H9 (cell line): Measurements from ENCODE around the gene MAN1A2. TPM values are rescaled to one million over a fixed set of nuclear protein-coding genes. Genes with fewer than 3 reads are reported as not detected.

Experiments used
- DNase-seq: peaks from one replicate; pipeline ENCODE4 v3.0.0-alpha.2; 2017
- H2AFZ ChIP-seq: one replicate; pipeline ENCODE4 v1.6.1; 2013; ENCODE audit warnings: mild to moderate bottlenecking, low read length, control low read depth, moderate library complexity
- H2AK5ac ChIP-seq: 2 replicates; pipeline ENCODE4 v1.6.1; 2013; ENCODE audit warnings: low read length, control low read depth, mixed read lengths; ENCODE audit not compliant: insufficient read length
- H2BK120ac ChIP-seq: one replicate; pipeline ENCODE4 v1.6.1; 2013; ENCODE audit warnings: low read depth, mild to moderate bottlenecking, low read length, control low read depth, inconsistent platforms; ENCODE audit not compliant: poor library complexity, severe bottlenecking
- H2BK12ac ChIP-seq: 2 replicates; pipeline ENCODE4 v1.6.1; 2013; ENCODE audit warnings: low read length, control low read depth, mixed read lengths, low read depth; ENCODE audit not compliant: insufficient read length
- H2BK15ac ChIP-seq: 2 replicates; pipeline ENCODE4 v1.6.1; 2013; ENCODE audit warnings: low read depth, low read length, control low read depth
- H2BK20ac ChIP-seq: one replicate; pipeline ENCODE4 v1.6.1; 2013; ENCODE audit warnings: low read depth, mild to moderate bottlenecking, low read length, control low read depth, inconsistent platforms; ENCODE audit not compliant: poor library complexity, severe bottlenecking
- H2BK5ac ChIP-seq: 2 replicates; pipeline ENCODE4 v1.6.1; 2013; ENCODE audit warnings: low read length, control low read depth, mixed read lengths; ENCODE audit not compliant: insufficient read length
- H3K14ac ChIP-seq: 2 replicates; pipeline ENCODE4 v1.6.1; 2013; ENCODE audit warnings: low read length, control low read depth; ENCODE audit not compliant: insufficient read depth
- H3K18ac ChIP-seq: 2 replicates; pipeline ENCODE4 v1.6.1; 2013; ENCODE audit warnings: low read depth, mild to moderate bottlenecking, mixed read lengths, low read length, control low read depth; ENCODE audit not compliant: insufficient read length
- H3K23ac ChIP-seq: 2 replicates; pipeline ENCODE4 v1.6.1; 2013; ENCODE audit warnings: low read length, control low read depth, mixed read lengths, low read depth; ENCODE audit not compliant: insufficient read length
- H3K23me2 ChIP-seq: 2 replicates; pipeline ENCODE4 v1.6.1; 2013; ENCODE audit warnings: low read depth, mild to moderate bottlenecking, mixed read lengths, low read length, control low read depth; ENCODE audit not compliant: insufficient read length, poor library complexity, severe bottlenecking
- H3K27ac ChIP-seq: 2 replicates; pipeline ENCODE4 v1.5.1; 2013; ENCODE audit warnings: low read length, control low read depth, mixed read lengths, low read depth; ENCODE audit not compliant: insufficient read length
- H3K27me3 ChIP-seq: 2 replicates; pipeline ENCODE4 v1.6.1; 2013; ENCODE audit warnings: low read length, control low read depth, inconsistent platforms; ENCODE audit not compliant: insufficient read depth
- H3K4ac ChIP-seq: 2 replicates; pipeline ENCODE4 v1.6.1; 2013; ENCODE audit warnings: low read depth, mild to moderate bottlenecking, control low read depth, inconsistent platforms, low read length, moderate library complexity
- H3K4me1 ChIP-seq: 2 replicates; pipeline ENCODE4 v1.6.1; 2013; ENCODE audit warnings: low read length, control low read depth, inconsistent platforms; ENCODE audit not compliant: insufficient read depth
- H3K4me2 ChIP-seq: 2 replicates; pipeline ENCODE4 v1.6.1; 2013; ENCODE audit warnings: low read length, control low read depth, mixed read lengths; ENCODE audit not compliant: insufficient read length, insufficient read depth
- H3K56ac ChIP-seq: 2 replicates; pipeline ENCODE4 v1.6.1; 2013; ENCODE audit warnings: low read depth, mild to moderate bottlenecking, mixed read lengths, low read length, control low read depth; ENCODE audit not compliant: insufficient read length
- H3K79me1 ChIP-seq: 2 replicates; pipeline ENCODE4 v1.6.1; 2013; ENCODE audit warnings: low read depth, mild to moderate bottlenecking, moderate library complexity, low read length, control low read depth, inconsistent platforms; ENCODE audit not compliant: insufficient read depth, poor library complexity, severe bottlenecking
- H3K79me2 ChIP-seq: 2 replicates; pipeline ENCODE4 v1.6.1; 2013; ENCODE audit warnings: low read length, control low read depth, inconsistent platforms; ENCODE audit not compliant: insufficient read depth
- H3K9ac ChIP-seq: 2 replicates; pipeline ENCODE4 v1.6.1; 2013; ENCODE audit warnings: low read length, control low read depth, mixed read lengths; ENCODE audit not compliant: insufficient read length; ENCODE audit errors: extremely low read depth
- H3K9me3 ChIP-seq: one replicate; pipeline ENCODE4 v1.6.1; 2013; ENCODE audit warnings: low read depth, low read length, inconsistent platforms; ENCODE audit not compliant: control insufficient read depth
- H3T11ph ChIP-seq: one replicate; pipeline ENCODE4 v1.6.1; 2013; ENCODE audit warnings: mild to moderate bottlenecking, low read length, control low read depth, inconsistent platforms
- H4K20me1 ChIP-seq: one replicate; pipeline ENCODE4 v1.6.1; 2013; ENCODE audit not compliant: control insufficient read depth, insufficient read length, insufficient read depth
- H4K5ac ChIP-seq: 2 replicates; pipeline ENCODE4 v1.6.1; 2013; ENCODE audit warnings: low read depth, mild to moderate bottlenecking, mixed read lengths, low read length, control low read depth; ENCODE audit not compliant: insufficient read length
- H4K8ac ChIP-seq: replicated peaks from 2 replicates; pipeline ENCODE4 v1.6.1; 2013; ENCODE audit warnings: low read length, control low read depth, mixed read lengths, low read depth; ENCODE audit not compliant: insufficient read length
- H4K91ac ChIP-seq: 2 replicates; pipeline ENCODE4 v1.6.1; 2013; ENCODE audit warnings: low read depth, mild to moderate bottlenecking, moderate library complexity, mixed read lengths, low read length, control low read depth; ENCODE audit not compliant: insufficient read length
- H3K27ac Mint-ChIP-seq, 3 experiments: 2 replicates in 2 of 3; 3 replicates in 1 of 3; pipeline ENCODE4 v1.8.0; 2020 to 2021; ENCODE audit warnings: mixed read lengths in 3 of 3, mild to moderate bottlenecking in 1 of 3, moderate library complexity in 1 of 3
- H3K27me3 Mint-ChIP-seq: 2 replicates; pipeline ENCODE4 v1.8.0; 2021; ENCODE audit warnings: low read depth, mild to moderate bottlenecking, moderate library complexity, mixed read lengths
- H3K36me3 Mint-ChIP-seq, 3 experiments: 2 replicates in 2 of 3; 3 replicates in 1 of 3; pipeline ENCODE4 v1.8.0; 2020 to 2021; ENCODE audit warnings: low read depth in 3 of 3, mixed read lengths in 3 of 3; ENCODE audit not compliant: insufficient read depth in 1 of 3
- H3K4me1 Mint-ChIP-seq, 2 experiments: 2 replicates each; pipeline ENCODE4 v1.8.0; 2020; ENCODE audit warnings: mixed read lengths in 2 of 2
- H3K4me3 Mint-ChIP-seq, 2 experiments: 2 replicates in 1 of 2; 3 replicates in 1 of 2; pipeline ENCODE4 v1.8.0; 2020 to 2021; ENCODE audit warnings: mild to moderate bottlenecking in 2 of 2, mixed read lengths in 2 of 2, moderate library complexity in 1 of 2
- H3K9me3 Mint-ChIP-seq, 2 experiments: 2 replicates in 1 of 2; 3 replicates in 1 of 2; pipeline ENCODE4 v1.8.0; 2020; ENCODE audit warnings: mild to moderate bottlenecking in 2 of 2, mixed read lengths in 2 of 2, moderate library complexity in 1 of 2
- CTCF ChIP-seq: fragments of 200-600 bp; sonication (generic); conservative IDR thresholded peaks from 3 replicates; pipeline ENCODE4 v1.8.0; 2021; ENCODE audit warnings: antibody characterized with exemption, mild to moderate bottlenecking
- WGBS: extraction: QIAGEN DNeasy Blood & Tissue Kit; methylation state at CpG from one replicate; pipeline ENCODE4 v1.1.7; 2013; ENCODE audit warnings: missing lambda C conversion rate, low lambda C conversion rate, mixed read lengths; ENCODE audit not compliant: insufficient read length; ENCODE audit errors: extremely low coverage; 5-methylcytosine and 5-hydroxymethylcytosine counted together
- total RNA-seq: library from RNA; stranded (reverse); gene quantifications from 2 replicates; pipeline ENCODE4 v1.2.1, GENCODE V29; 2021

The MAN1A2 gene
- total RNA-seq, 1 experiment from 2014 or later, result 24.0 TPM

GRCh38 chr1:117388328-117388727, 21.1 kb downstream of the MAN1A2 start:
- TF ChIP-seq CTCF, result no peak
- no peak overlapping the region for H3K27ac Mint-ChIP-seq
- H3K4ac ChIP-seq, result no peak overlapping the region
- no peak overlapping the region for H3K18ac ChIP-seq
- H4K8ac ChIP-seq, result no peak overlapping the region
- peaks cover 9 to 10% of the 10 kb centered on the region in 2 experiments for H3K9me3 Mint-ChIP-seq
- H3K79me2 ChIP-seq, result no peaks in the 10 kb centered on the region; the same call in 1 of the 2 replicates
- peaks cover 15 to 24% of the 10 kb centered on the region in 2 experiments for H3K4me1 Mint-ChIP-seq
- no CpG with 5 or more reads among the region's 3 CpGs for WGBS
- no peak for DNase-seq
- no peak overlapping the region for H2BK120ac ChIP-seq
- H3K9ac ChIP-seq, result no peak overlapping the region
- H4K5ac ChIP-seq, result no peak overlapping the region
- H4K20me1 ChIP-seq, result no peaks in the 10 kb centered on the region
- no peak overlapping the region for H2BK15ac ChIP-seq
- H3K4me3 Mint-ChIP-seq, result no peak overlapping the region
- H4K91ac ChIP-seq, result no peak overlapping the region
- H2BK20ac ChIP-seq, result no peak overlapping the region
- no peaks in the 10 kb centered on the region for H3K27me3 Mint-ChIP-seq
- no peak overlapping the region for H2BK12ac ChIP-seq
- H3K27ac ChIP-seq, result no peak overlapping the region
- H3K36me3 Mint-ChIP-seq, result peaks cover 0 to 8% (median 4%) of the 10 kb centered on the region in 3 experiments; a peak in 4 of 7 replicates
- no peak overlapping the region for H2AFZ ChIP-seq
- no peaks in the 10 kb centered on the region for H3K4me1 ChIP-seq
- no peaks in the 10 kb centered on the region for H3K79me1 ChIP-seq
- no peak overlapping the region for H2BK5ac ChIP-seq
- no peaks in the 10 kb centered on the region for H3K23me2 ChIP-seq
- H3K56ac ChIP-seq, result no peak overlapping the region
- H3K9me3 ChIP-seq, result no peaks in the 10 kb centered on the region
- no peak overlapping the region for H3K14ac ChIP-seq
- no peak overlapping the region for H2AK5ac ChIP-seq
- no peak overlapping the region for H3T11ph ChIP-seq
- no peak overlapping the region for H3K23ac ChIP-seq
- no peaks in the 10 kb centered on the region for H3K27me3 ChIP-seq
- H3K4me2 ChIP-seq, result no peak overlapping the region
